DMS79 treated with DMSO at 0.1 percent for 48 hours (cell line): ENCODE data around the gene CDT1.

Experiments used
- DNase-seq: peaks from one replicate; lab custom pipeline; 2025; lab: John Stamatoyannopoulos, UW

CDT1 gene

GRCh38 chr16:88836791-88837190, 33.2 kb downstream of the CDT1 start:
- no peak for DNase-seq

DNA sequence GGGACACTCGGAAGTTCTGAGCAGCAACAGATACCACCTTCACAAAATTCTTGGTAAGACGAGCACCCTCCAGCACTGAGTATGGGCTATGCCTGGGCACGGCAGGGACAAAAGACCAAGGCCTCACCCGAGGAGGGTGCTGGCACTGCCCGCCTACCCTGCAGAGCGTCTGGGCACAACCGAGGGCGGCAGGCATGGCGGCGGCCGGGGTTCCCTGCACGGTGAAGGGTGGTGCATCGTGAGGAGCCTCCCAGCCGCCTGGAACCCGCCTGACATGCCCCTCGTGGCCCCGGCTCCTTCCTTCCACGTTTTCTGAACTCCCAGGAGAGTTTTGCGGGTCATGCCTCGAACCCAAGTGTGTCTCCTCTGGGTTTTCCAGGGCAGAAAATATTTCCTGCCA, 34.2 kb downstream of the CDT1 start:
- no peak for DNase-seq

DNA sequence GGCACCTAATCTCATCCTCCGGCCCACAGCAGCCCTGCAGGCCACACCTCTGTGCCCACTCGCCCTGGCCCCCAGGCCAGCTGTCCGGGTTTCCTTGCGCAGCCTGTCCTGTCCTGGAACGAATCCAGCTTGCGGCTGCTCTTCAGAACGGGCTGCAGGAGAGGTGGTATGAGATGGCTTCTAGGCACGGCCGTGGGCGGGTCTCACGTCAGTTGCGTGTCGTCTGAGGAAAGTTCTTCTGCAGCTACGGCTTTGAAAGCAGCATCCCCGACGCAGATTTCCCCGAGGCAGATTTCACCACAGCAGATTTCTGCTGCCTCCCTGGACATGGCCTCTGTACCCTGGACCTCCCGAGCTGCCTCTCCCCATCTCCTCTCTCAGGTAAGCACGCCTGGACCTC, 35.0 kb downstream of the CDT1 start:
- no peak for DNase-seq

GRCh38 chr16:88839026-88839529, 35.5 kb downstream of the CDT1 start:
- DNase-seq: no peak

DNA sequence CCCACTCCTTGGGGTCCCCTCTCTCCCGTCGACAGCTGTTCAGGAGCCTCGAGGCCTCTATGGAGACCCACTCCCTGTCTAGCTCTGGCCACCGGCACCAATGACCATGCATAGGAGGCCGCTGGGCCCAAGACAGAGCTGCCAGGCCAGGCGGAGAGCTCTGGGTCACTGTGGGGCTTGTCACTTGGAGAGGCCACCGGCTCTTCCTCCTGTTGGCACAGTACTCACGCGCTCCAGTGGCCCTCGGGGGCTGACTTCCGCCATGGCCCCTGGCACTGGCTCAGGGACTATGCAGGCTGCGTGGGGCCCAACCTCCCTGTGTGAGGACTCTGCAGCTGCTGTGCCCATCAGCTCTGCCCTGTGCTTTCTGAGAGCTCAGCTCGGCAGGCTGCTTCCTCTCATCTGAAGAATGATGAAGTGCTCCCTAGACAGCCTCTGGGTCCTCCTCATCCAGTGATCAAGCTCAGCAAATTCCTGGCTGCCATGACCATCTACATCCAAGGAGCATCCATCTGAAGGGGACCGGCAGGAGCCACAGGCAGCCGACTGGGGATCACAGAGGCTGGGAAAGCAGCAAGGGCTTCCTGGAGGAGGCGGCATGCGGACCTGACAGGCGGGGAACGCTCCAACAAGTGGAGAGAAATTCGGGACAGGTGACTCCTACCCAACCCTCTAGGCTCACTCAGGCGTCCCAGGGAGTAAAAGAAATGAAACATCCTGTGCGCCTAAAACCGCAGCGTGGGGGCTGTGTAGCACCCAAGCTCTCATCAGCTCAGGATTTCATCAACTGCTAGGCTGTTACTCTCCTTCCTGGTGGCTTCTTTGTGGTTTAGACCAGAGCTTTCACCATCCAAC, 36.4 kb downstream of the CDT1 start:
- no peak for DNase-seq

- no peak for DNase-seq
Measured at GRCh38 chr16:88840600-88841215, 37.1 kb downstream of the CDT1 start.

- DNase-seq: no peak
Measured at GRCh38 chr16:88841521-88842307, 38.1 kb downstream of the CDT1 start.

DNA sequence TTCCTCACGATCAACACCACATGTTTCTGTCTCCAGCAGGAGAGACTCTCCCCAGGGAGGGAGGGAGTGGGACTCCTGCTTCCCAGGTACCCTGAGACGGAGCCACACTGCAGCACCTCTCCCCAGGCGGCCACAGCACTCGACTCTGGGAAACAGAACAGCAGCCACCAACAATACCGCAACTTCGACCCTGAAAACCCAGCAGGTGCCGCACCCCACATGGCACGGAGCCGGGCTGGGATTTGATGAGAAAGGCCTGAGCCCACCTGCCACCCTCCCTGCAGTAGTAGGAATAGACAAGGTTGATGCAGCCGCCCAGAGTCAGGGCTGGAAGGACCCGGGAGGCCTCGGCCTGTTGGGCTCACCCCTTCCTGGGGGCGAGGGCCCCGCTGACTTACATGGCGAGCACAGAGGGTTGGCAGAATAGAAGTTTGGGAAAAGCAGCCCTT, 38.7 kb downstream of the CDT1 start:
- no peak for DNase-seq

- no peak for DNase-seq
Measured at GRCh38 chr16:88842806-88843205, 39.2 kb downstream of the CDT1 start.

- DNase-seq: no peak
Measured at GRCh38 chr16:88843256-88843655, 39.7 kb downstream of the CDT1 start.

- no peak for DNase-seq
Measured at GRCh38 chr16:88844419-88845036, 40.9 kb downstream of the CDT1 start.

- DNase-seq: no peak
Measured at GRCh38 chr16:88846088-88846487, 42.5 kb downstream of the CDT1 start.

DNA sequence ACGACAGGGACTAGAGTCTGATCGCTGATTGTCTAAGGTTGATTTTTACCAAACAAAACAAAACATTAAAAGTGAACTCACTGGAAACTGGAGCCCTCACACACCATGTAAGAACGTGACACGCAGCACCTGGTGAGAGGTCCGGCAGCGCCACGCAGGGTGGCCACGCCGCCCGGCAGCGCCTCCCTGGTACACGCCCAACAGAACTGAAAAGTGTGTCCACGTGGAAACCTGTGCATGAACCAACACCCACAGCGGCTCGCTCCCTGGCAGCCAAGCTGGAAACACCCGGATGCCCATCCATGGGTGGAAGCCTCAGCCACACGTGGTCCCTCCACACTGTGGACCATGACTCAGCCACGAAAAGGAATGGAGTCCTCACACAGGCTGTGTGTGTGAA, 44.1 kb downstream of the CDT1 start:
- DNase-seq: no peak

- no peak for DNase-seq
Measured at GRCh38 chr16:88848557-88848956, 45.0 kb downstream of the CDT1 start.

DNA sequence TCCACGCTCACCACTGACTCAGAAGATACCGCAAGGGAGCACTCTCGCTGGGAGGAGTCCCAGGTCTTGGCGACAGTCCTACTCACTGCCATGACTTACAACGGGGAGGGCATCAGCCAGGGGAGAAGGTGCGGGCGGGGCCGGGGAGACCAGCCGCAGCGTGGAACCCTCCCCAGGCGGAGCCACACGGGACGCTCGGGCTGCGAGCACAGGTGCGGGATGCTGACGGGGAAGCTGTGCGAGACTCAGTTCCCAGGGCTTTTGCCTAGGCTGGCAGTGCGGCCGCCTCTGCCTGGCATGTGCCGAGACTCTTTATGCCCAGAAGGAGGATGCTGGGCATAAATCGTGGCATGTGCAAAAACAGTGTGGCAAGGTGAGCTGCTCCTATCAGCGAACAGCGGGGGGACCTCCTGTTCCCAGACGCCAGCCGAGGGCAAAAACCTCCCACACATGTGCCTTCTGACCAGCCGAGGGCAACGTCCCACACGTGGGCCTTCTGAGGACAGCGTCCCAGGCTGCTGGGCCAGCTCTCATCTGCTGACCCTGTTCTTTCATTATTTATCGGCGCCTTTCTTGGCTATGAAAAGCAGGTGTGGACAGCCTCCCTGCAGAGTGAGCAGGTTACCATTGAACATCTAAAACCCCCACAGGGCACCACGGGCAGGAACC, 47.1 kb downstream of the CDT1 start:
- no peak for DNase-seq

GRCh38 chr16:88851616-88852015, 48.0 kb downstream of the CDT1 start:
- no peak for DNase-seq

DNA sequence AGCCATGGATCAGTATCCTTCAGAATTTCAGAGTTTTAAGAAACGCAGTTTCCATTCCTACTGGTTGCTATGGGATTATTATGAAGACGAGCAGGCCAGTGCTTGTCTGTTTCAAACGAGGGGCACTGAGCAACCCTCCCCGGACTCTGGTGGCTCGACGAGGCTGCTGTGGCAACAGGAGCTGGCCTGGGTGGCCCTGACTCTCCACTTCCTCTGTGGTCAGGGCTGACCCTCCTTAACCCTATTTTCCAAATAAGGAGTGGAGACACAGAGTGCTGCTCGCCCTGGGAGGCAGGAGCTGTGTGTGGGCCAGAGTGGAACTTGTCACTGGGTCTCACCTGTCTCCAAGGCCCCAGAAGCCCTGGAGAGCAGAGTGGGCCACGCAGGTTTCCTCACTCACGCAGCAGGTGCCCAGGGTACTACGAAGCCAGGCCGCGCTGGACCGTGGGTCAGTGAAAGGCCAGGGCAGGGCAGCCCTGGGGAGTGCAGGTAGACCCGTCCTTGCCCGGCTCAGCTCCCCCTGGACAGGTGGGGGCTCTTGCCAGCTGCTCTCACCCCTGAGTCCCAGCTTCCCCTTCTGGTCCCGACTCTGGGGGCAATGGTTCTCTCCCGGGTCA, 49.8 kb downstream of the CDT1 start:
- no peak for DNase-seq

GRCh38 chr16:88854306-88855111, 50.9 kb downstream of the CDT1 start:
- DNase-seq: no peak

- DNase-seq: no peak
Measured at GRCh38 chr16:88855176-88855575, 51.6 kb downstream of the CDT1 start.

GRCh38 chr16:88855736-88856121, 52.1 kb downstream of the CDT1 start:
- DNase-seq: no peak
